Upper lobe of right lung (tissue), 1 donor: Measurements from ENCODE around the gene SLC44A1. TPM values are rescaled to one million over a fixed set of nuclear protein-coding genes. Genes with fewer than 3 reads are reported as not detected.

Experiments
- ATAC-seq: fragments of 200-7000 bp; cut with Tn5 transposase; one replicate; pipeline ENCODE4 v1.9.1; 2020; ENCODE audit warnings: mild to moderate bottlenecking, moderate library complexity
- DNase-seq: peaks from one replicate; pipeline ENCODE4 v3.0.0-alpha.2; 2020
- H3K27ac ChIP-seq: fragments of 200-600 bp; one replicate; pipeline ENCODE4 v1.8.0; 2022
- H3K27me3 ChIP-seq: fragments of 200-600 bp; one replicate; pipeline ENCODE4 v1.8.0; 2022; ENCODE audit warnings: mild to moderate bottlenecking
- H3K36me3 ChIP-seq: fragments of 200-600 bp; one replicate; pipeline ENCODE4 v1.8.0; 2022
- H3K4me1 ChIP-seq: fragments of 200-600 bp; one replicate; pipeline ENCODE4 v1.8.0; 2022
- H3K4me3 ChIP-seq: fragments of 200-600 bp; one replicate; pipeline ENCODE4 v1.8.0; 2022; ENCODE audit warnings: mild to moderate bottlenecking
- H3K9me3 ChIP-seq: fragments of 200-600 bp; one replicate; pipeline ENCODE4 v1.8.0; 2022
- intact Hi-C: fragments of 100-400 bp; cut with DNase I; formaldehyde crosslinking; loops from one replicate; pipeline ENCODE4 v1.11.0; 2022
- total RNA-seq: library from RNA; stranded (reverse); fragmentation: NEBNext Ultra II Directional; extraction: Animal tissue kit (Norgen Biotek cat#: 25700); gene quantifications from one replicate; pipeline ENCODE4 v1.2.1, GENCODE V29; 2021
- TF ChIP-seq, protein P1 (sequence below): fragments of 200-600 bp; IDR thresholded peaks from one replicate; pipeline ENCODE4 v1.8.0; 2022; ENCODE audit warnings: antibody characterized with exemption
- donor health status: DM: no; HTN: yes; CAD: no; lungs with severe emphysema.

Gene SLC44A1
- total RNA-seq, 1 donor from 2014 or later: 66.1 TPM

DNA sequence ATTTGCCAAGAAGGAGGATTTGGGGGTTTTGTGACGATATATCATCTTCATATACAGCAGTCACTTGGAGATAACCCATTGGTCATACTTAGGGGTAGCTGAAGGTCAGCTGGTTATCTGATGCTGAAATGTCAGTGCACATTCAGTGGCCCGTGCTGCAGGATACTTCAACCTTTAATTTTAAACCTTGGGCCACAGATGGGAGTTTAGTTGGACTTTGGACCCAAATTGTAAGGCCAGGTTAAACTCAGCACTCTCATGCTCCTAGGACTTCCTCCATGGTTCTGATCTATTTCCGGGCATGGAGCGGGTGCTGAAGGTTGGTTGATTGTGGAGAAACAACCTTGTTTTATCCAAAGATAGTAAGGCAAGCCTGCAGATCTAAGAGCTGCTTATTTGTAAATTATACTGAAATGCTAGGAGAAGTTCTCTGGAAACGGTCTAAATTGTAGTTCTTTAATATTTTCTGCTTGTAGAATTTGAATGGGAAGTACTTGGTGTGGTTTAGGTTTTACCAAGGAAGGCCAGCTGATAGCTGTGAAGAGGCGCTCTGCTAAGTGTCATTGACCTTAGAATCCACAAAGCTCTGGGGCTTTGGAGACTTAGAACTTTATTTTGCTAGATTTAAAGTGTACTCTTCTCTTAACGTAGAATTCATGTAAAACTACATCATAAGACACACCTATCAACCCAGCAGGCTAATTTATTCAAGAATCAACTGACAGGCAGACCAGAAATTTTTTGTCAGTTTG, 38.6 kb downstream of the SLC44A1 start:
- intact Hi-C loops: no loop called here
- Histone ChIP-seq H3K9me3 (no peaks in the 10 kb centered on the region), H3K27ac (no peak overlapping the region), H3K4me1 (no peaks in the 10 kb centered on the region), H3K4me3 (no peak overlapping the region), H3K27me3 (no peaks in the 10 kb centered on the region), H3K36me3 (no peaks in the 10 kb centered on the region)
- ATAC-seq: no peak
- no peak for DNase-seq
- TF ChIP-seq, protein P1, sequence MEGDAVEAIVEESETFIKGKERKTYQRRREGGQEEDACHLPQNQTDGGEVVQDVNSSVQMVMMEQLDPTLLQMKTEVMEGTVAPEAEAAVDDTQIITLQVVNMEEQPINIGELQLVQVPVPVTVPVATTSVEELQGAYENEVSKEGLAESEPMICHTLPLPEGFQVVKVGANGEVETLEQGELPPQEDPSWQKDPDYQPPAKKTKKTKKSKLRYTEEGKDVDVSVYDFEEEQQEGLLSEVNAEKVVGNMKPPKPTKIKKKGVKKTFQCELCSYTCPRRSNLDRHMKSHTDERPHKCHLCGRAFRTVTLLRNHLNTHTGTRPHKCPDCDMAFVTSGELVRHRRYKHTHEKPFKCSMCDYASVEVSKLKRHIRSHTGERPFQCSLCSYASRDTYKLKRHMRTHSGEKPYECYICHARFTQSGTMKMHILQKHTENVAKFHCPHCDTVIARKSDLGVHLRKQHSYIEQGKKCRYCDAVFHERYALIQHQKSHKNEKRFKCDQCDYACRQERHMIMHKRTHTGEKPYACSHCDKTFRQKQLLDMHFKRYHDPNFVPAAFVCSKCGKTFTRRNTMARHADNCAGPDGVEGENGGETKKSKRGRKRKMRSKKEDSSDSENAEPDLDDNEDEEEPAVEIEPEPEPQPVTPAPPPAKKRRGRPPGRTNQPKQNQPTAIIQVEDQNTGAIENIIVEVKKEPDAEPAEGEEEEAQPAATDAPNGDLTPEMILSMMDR: no peak

DNA sequence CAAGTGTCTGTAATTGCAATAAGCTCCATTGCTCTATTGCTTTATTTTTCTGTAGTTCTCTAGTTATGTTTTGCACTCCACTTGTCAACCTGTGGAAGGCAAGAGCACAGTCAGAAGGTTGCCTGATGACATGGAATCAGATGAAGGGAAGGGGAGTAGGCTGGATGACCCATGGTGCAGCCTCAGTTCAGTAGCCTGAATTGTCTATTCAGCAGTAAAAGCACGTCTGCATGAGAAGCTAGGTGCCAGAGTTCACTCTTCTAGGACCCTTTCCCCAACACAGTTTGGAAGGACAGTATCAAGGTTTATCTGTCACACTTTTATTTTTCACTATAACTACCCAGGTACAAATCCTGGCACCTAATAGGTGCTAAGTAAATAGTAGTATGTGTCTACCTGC, 39.3 kb downstream of the SLC44A1 start:
- H3K4me1 ChIP-seq: no peaks in the 10 kb centered on the region
- H3K27ac ChIP-seq: no peak overlapping the region
- ATAC-seq (no peak), DNase-seq (no peak)
- H3K9me3 ChIP-seq: no peaks in the 10 kb centered on the region
- intact Hi-C loops: no loop called here
- no peaks in the 10 kb centered on the region for H3K36me3 ChIP-seq
- TF ChIP-seq, protein P1: no peak
- no peaks in the 10 kb centered on the region for H3K27me3 ChIP-seq
- no peak overlapping the region for H3K4me3 ChIP-seq

DNA sequence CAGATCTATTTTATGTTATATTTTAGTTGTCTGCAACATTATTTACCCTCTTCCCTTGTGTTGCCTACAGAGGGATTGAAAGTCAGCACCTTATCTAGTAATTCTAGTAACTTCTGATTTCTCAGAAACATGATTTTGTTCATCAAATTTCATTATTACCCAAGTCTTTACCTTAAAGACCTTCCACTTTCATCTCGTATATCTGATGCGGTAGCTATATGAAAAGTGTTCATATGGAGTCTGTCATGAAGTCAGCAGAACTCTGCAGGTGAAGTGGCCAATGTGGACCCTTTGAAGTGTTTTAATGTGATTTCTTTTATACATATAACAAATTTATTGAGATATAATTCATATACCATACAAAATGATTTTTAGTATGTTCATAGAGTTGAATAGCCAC, 40.0 kb downstream of the SLC44A1 start:
- H3K27ac ChIP-seq: no peak overlapping the region
- intact Hi-C loops: no loop called here
- ATAC-seq (no peak), DNase-seq (no peak)
- H3K4me3 ChIP-seq: no peak overlapping the region
- TF ChIP-seq, protein P1: no peak
- no peaks in the 10 kb centered on the region for H3K27me3 ChIP-seq
- H3K4me1 ChIP-seq: no peaks in the 10 kb centered on the region
- H3K36me3 ChIP-seq: no peaks in the 10 kb centered on the region
- no peaks in the 10 kb centered on the region for H3K9me3 ChIP-seq

- DNase-seq (no peak), ATAC-seq (no peak)
- intact Hi-C loops: no loop called here
- no peaks in the 10 kb centered on the region for H3K27me3 ChIP-seq
- H3K4me3 ChIP-seq: no peak overlapping the region
- H3K9me3 ChIP-seq: no peaks in the 10 kb centered on the region
- no peak overlapping the region for H3K27ac ChIP-seq
- peaks cover 3% of the 10 kb centered on the region for H3K4me1 ChIP-seq
- H3K36me3 ChIP-seq: no peaks in the 10 kb centered on the region
- TF ChIP-seq, protein P1: no peak
Measured at GRCh38 chr9:105286098-105286497, 41.6 kb downstream of the SLC44A1 start.

DNA sequence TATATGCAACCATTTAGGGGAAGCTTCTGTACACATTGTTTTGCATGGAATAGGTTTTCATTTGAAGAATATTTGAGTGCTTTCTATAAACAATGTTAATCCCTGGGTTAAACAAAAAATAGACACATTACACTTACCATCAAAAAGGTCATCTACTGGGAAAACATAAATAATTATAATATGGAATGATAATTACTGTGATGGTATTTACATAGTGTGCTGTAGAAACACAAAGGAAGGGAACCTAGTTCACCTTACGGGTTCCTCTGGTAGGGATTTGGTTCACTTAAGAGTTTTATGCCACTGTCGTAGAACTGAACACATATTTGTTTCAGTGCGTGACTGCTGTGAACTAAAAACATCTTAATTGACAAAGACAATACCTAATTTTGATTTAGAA, 44.9 kb downstream of the SLC44A1 start:
- H3K4me3 ChIP-seq: no peak overlapping the region
- H3K27me3 ChIP-seq: no peaks in the 10 kb centered on the region
- no peak for ATAC-seq
- DNase-seq: no peak
- no peak overlapping the region for H3K27ac ChIP-seq
- H3K36me3 ChIP-seq: no peaks in the 10 kb centered on the region
- intact Hi-C loops: no loop called here
- no peaks in the 10 kb centered on the region for H3K9me3 ChIP-seq
- H3K4me1 ChIP-seq: peaks cover 11% of the 10 kb centered on the region
- TF ChIP-seq, protein P1: no peak
